ENCODE data around the gene NTM. TPM values are rescaled to one million over a fixed set of nuclear protein-coding genes. Genes with fewer than 3 reads are reported as not detected.

The NTM gene
- total RNA-seq, 1 experiment from 2014 or later, result 16.4 TPM

DNA sequence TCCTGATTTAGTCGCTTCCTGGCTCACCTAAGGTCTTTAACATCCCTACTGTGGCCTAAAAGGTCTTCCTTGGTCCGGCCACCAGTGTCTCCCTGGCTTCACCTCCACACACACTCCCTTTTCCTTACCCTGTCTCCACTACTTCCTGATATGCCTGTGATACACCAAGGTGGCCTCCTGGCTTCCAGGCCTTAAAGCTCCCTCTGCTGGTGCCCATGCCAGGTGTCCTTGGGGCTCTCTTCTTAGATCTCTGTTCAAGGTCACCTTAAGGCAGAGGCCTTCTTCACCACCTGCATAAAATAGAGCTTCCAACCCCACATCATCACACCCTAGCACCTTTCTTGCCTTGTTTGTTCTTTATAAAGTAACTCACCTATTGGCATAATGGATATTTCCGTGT, 787.7 kb downstream of the NTM start:
- Mint-ChIP-seq H3K4me3 (no peak overlapping the region), H3K27me3 (ENCODE audit: low read depth) (no peaks in the 10 kb centered on the region), H3K27ac (no peak overlapping the region), H3K4me1 (peaks cover 5% of the 10 kb centered on the region), H3K9me3 (no peaks in the 10 kb centered on the region), H3K36me3 (no peaks in the 10 kb centered on the region)
- DNase-seq (ENCODE audit: low spot score) (peak; percentile 58), ATAC-seq (peak; percentile 96)
- TF ChIP-seq ZNF263 (CRISPR knock-in tag; IDR thresholded peaks at IDR 0.05; ENCODE audit: low read depth) (no peak), ESRRA (CRISPR knock-in tag; IDR thresholded peaks at IDR 0.05; ENCODE audit: borderline replicate concordance) (peak; percentile 97)
- TF ChIP-seq, protein P1, sequence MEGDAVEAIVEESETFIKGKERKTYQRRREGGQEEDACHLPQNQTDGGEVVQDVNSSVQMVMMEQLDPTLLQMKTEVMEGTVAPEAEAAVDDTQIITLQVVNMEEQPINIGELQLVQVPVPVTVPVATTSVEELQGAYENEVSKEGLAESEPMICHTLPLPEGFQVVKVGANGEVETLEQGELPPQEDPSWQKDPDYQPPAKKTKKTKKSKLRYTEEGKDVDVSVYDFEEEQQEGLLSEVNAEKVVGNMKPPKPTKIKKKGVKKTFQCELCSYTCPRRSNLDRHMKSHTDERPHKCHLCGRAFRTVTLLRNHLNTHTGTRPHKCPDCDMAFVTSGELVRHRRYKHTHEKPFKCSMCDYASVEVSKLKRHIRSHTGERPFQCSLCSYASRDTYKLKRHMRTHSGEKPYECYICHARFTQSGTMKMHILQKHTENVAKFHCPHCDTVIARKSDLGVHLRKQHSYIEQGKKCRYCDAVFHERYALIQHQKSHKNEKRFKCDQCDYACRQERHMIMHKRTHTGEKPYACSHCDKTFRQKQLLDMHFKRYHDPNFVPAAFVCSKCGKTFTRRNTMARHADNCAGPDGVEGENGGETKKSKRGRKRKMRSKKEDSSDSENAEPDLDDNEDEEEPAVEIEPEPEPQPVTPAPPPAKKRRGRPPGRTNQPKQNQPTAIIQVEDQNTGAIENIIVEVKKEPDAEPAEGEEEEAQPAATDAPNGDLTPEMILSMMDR (IDR thresholded peaks at IDR 0.05), result peak; percentile 25; the same call in 1 of the 2 replicates
- ChIA-PET CTCF (interaction anchor here (0.5 to 1.5 kb wide), 14 partner anchors 9 to 463 kb away, joined by 3 to 7 read pairs (median 4); no protein-coding TSS in a partner anchor), POLR2A (no interaction called here)

DNA sequence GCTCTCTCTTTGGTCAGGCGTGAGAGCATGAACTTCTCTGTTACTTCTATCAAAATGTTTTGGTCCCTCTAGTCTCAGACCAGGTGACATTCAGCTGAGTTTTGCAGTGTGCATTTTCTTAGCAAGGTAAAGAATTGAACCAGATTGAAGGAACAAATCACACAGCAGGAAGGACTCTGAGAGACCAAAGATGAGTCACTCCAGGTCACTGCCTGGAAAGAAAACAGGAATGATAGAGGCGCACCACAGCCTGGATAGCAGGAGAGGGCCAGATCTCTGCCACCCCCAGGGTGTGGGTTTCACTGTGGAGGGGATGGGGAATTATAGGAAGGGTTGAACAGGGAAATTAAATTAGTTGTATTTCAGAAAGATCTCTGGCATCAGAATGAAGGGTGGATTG, 788.3 kb downstream of the NTM start:
- TF ChIP-seq ATF1 (CRISPR knock-in tag; IDR thresholded peaks at IDR 0.05) (no peak), ZNF263 (CRISPR knock-in tag; IDR thresholded peaks at IDR 0.05; ENCODE audit: low read depth) (no peak), TP53 (CRISPR knock-in tag; IDR thresholded peaks at IDR 0.05) (no peak), TEAD1 (CRISPR knock-in tag; IDR thresholded peaks at IDR 0.05) (no peak), EMX1 (CRISPR knock-in tag; IDR thresholded peaks at IDR 0.05) (no peak), ZNF423 (CRISPR knock-in tag; IDR thresholded peaks at IDR 0.05) (no peak), CBFB (CRISPR knock-in tag; IDR thresholded peaks at IDR 0.05; ENCODE audit: low read depth) (no peak)
- TF ChIP-seq, protein P2, sequence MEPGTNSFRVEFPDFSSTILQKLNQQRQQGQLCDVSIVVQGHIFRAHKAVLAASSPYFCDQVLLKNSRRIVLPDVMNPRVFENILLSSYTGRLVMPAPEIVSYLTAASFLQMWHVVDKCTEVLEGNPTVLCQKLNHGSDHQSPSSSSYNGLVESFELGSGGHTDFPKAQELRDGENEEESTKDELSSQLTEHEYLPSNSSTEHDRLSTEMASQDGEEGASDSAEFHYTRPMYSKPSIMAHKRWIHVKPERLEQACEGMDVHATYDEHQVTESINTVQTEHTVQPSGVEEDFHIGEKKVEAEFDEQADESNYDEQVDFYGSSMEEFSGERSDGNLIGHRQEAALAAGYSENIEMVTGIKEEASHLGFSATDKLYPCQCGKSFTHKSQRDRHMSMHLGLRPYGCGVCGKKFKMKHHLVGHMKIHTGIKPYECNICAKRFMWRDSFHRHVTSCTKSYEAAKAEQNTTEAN (CRISPR knock-in tag; IDR thresholded peaks at IDR 0.05), result no peak
- TF ChIP-seq, protein P3, sequence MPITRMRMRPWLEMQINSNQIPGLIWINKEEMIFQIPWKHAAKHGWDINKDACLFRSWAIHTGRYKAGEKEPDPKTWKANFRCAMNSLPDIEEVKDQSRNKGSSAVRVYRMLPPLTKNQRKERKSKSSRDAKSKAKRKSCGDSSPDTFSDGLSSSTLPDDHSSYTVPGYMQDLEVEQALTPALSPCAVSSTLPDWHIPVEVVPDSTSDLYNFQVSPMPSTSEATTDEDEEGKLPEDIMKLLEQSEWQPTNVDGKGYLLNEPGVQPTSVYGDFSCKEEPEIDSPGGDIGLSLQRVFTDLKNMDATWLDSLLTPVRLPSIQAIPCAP (CRISPR knock-in tag; IDR thresholded peaks at IDR 0.05), result no peak
- TF ChIP-seq, protein P4, sequence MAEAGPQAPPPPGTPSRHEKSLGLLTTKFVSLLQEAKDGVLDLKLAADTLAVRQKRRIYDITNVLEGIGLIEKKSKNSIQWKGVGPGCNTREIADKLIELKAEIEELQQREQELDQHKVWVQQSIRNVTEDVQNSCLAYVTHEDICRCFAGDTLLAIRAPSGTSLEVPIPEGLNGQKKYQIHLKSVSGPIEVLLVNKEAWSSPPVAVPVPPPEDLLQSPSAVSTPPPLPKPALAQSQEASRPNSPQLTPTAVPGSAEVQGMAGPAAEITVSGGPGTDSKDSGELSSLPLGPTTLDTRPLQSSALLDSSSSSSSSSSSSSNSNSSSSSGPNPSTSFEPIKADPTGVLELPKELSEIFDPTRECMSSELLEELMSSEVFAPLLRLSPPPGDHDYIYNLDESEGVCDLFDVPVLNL (CRISPR knock-in tag; IDR thresholded peaks at IDR 0.05; ENCODE audit: borderline replicate concordance, low read depth), result no peak
- TF ChIP-seq, protein P5, sequence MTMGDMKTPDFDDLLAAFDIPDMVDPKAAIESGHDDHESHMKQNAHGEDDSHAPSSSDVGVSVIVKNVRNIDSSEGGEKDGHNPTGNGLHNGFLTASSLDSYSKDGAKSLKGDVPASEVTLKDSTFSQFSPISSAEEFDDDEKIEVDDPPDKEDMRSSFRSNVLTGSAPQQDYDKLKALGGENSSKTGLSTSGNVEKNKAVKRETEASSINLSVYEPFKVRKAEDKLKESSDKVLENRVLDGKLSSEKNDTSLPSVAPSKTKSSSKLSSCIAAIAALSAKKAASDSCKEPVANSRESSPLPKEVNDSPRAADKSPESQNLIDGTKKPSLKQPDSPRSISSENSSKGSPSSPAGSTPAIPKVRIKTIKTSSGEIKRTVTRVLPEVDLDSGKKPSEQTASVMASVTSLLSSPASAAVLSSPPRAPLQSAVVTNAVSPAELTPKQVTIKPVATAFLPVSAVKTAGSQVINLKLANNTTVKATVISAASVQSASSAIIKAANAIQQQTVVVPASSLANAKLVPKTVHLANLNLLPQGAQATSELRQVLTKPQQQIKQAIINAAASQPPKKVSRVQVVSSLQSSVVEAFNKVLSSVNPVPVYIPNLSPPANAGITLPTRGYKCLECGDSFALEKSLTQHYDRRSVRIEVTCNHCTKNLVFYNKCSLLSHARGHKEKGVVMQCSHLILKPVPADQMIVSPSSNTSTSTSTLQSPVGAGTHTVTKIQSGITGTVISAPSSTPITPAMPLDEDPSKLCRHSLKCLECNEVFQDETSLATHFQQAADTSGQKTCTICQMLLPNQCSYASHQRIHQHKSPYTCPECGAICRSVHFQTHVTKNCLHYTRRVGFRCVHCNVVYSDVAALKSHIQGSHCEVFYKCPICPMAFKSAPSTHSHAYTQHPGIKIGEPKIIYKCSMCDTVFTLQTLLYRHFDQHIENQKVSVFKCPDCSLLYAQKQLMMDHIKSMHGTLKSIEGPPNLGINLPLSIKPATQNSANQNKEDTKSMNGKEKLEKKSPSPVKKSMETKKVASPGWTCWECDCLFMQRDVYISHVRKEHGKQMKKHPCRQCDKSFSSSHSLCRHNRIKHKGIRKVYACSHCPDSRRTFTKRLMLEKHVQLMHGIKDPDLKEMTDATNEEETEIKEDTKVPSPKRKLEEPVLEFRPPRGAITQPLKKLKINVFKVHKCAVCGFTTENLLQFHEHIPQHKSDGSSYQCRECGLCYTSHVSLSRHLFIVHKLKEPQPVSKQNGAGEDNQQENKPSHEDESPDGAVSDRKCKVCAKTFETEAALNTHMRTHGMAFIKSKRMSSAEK (CRISPR knock-in tag; IDR thresholded peaks at IDR 0.05; ENCODE audit: borderline replicate concordance), result no peak
- TF ChIP-seq, protein P6, sequence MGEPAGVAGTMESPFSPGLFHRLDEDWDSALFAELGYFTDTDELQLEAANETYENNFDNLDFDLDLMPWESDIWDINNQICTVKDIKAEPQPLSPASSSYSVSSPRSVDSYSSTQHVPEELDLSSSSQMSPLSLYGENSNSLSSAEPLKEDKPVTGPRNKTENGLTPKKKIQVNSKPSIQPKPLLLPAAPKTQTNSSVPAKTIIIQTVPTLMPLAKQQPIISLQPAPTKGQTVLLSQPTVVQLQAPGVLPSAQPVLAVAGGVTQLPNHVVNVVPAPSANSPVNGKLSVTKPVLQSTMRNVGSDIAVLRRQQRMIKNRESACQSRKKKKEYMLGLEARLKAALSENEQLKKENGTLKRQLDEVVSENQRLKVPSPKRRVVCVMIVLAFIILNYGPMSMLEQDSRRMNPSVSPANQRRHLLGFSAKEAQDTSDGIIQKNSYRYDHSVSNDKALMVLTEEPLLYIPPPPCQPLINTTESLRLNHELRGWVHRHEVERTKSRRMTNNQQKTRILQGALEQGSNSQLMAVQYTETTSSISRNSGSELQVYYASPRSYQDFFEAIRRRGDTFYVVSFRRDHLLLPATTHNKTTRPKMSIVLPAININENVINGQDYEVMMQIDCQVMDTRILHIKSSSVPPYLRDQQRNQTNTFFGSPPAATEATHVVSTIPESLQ (CRISPR knock-in tag; IDR thresholded peaks at IDR 0.05), result no peak
- TF ChIP-seq, protein P7, sequence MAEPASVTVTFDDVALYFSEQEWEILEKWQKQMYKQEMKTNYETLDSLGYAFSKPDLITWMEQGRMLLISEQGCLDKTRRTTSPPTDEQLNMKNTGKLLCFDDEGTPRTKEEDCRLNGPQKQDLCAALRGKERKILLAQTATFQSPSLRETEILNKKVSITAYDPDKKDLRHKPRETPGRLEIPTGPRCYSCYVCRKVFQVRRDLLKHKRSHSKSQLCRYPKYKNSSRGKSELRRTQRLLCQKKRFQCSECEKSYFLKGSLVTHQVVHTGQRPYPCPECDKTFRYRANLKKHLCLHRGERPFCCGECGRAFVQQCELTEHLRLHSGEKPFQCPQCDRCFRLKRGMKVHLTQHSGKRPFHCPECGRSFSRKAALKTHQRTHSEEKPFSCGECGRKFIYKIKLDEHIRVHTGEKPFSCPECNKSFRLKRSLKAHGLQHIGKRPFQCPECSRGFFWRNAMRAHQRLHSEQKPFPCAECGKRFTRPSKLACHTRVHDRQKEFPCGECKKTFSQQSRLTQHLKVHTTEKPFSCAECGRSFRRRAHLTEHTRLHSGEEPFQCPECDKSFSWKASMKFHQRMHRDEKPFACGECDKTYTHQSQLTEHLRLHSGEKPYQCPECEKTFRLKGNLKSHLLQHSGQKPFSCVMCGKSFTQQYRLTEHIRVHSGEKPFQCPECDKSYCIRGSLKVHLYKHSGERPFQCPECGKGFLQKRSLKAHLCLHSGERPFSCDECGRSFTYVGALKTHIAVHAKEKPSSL (CRISPR knock-in tag; conservative IDR thresholded peaks at IDR 0.05), result no peak
- ChIA-PET CTCF (interaction anchor here (0.5 to 1.5 kb wide), 13 partner anchors 8 to 464 kb away, joined by 3 to 7 read pairs (median 4); no protein-coding TSS in a partner anchor), POLR2A (no interaction called here)
- Mint-ChIP-seq H3K4me1 (peaks cover 5% of the 10 kb centered on the region), H3K9me3 (no peaks in the 10 kb centered on the region), H3K27ac (no peak overlapping the region), H3K27me3 (ENCODE audit: low read depth) (no peaks in the 10 kb centered on the region), H3K4me3 (no peak overlapping the region), H3K36me3 (no peaks in the 10 kb centered on the region)
- DNase-seq (ENCODE audit: low spot score) (no peak), ATAC-seq (no peak)
